Neuronal stem cell (in vitro differentiated cells): ENCODE data around the gene MPIG6B.
A peak's percentile ranks its signal among the peaks of the same experiment; 100 is the strongest.

Experiments used
- DNase-seq: peaks from one replicate; pipeline ENCODE4 v3.0.0-alpha.2; 2013; ENCODE audit warnings: low spot score
- H2AFZ ChIP-seq: one replicate; pipeline ENCODE4 v1.6.1; 2013; ENCODE audit warnings: mild to moderate bottlenecking, low read length, inconsistent platforms
- H2AK5ac ChIP-seq: 2 replicates; pipeline ENCODE4 v1.6.1; 2013; ENCODE audit warnings: low read depth, mild to moderate bottlenecking, inconsistent platforms, low read length, moderate library complexity, mixed read lengths
- H2BK120ac ChIP-seq: 2 replicates; pipeline ENCODE4 v1.6.1; 2013; ENCODE audit warnings: low read depth, mild to moderate bottlenecking, inconsistent platforms, low read length, moderate library complexity, mixed read lengths
- H2BK12ac ChIP-seq: one replicate; pipeline ENCODE4 v1.6.1; 2013; ENCODE audit warnings: low read length, inconsistent platforms
- H2BK15ac ChIP-seq: 2 replicates; pipeline ENCODE4 v1.6.1; 2013; ENCODE audit warnings: mild to moderate bottlenecking, low read length, inconsistent platforms, mixed read lengths
- H2BK5ac ChIP-seq: one replicate; pipeline ENCODE4 v1.6.1; 2013; ENCODE audit warnings: inconsistent platforms, mild to moderate bottlenecking, low read length, moderate library complexity
- H3K14ac ChIP-seq: one replicate; pipeline ENCODE4 v1.6.1; 2013; ENCODE audit warnings: low read length, inconsistent platforms
- H3K18ac ChIP-seq: 2 replicates; pipeline ENCODE4 v1.6.1; 2013; ENCODE audit warnings: low read length, inconsistent platforms
- H3K23ac ChIP-seq: 2 replicates; pipeline ENCODE4 v1.6.1; 2013; ENCODE audit warnings: low read depth, mild to moderate bottlenecking, mixed read lengths, low read length, inconsistent platforms; ENCODE audit not compliant: poor library complexity
- H3K27ac ChIP-seq: replicated peaks from 3 replicates; pipeline ENCODE4 v1.5.1; 2013; ENCODE audit warnings: low read length, inconsistent platforms
- H3K27me3 ChIP-seq, 3 experiments: 2 replicates each; pipeline ENCODE4 v1.6.1; 2013; ENCODE audit warnings: low read length in 3 of 3, mild to moderate bottlenecking in 2 of 3, inconsistent platforms in 1 of 3, low read depth in 1 of 3, mixed read lengths in 1 of 3, moderate library complexity in 1 of 3; ENCODE audit not compliant: control insufficient read depth in 3 of 3, insufficient read depth in 3 of 3
- H3K36me3 ChIP-seq, 2 donors: replicated peaks in 1 of 2; 2 replicates each; pipeline ENCODE4 v1.6.1; 2013; ENCODE audit warnings: low read length in 2 of 2; ENCODE audit not compliant: control insufficient read depth in 2 of 2, insufficient read depth in 2 of 2
- H3K4ac ChIP-seq: 2 replicates; pipeline ENCODE4 v1.6.1; 2013; ENCODE audit warnings: inconsistent platforms, mild to moderate bottlenecking, low read length, moderate library complexity
- H3K4me1 ChIP-seq, 2 donors: 1 replicate in 1 of 2; 2 replicates in 1 of 2; pipeline ENCODE4 v1.6.1; 2013; ENCODE audit warnings: low read length in 2 of 2, low read depth in 1 of 2; ENCODE audit not compliant: control insufficient read depth in 2 of 2, insufficient read depth in 1 of 2
- H3K4me2 ChIP-seq: one replicate; pipeline ENCODE4 v1.6.1; 2013; ENCODE audit warnings: mild to moderate bottlenecking, low read length, inconsistent platforms; ENCODE audit not compliant: insufficient read depth, poor library complexity, severe bottlenecking
- H3K4me3 ChIP-seq, 2 donors: 2 replicates each; pipeline ENCODE4 v1.5.1; 2013; ENCODE audit warnings: low read length in 2 of 2, mild to moderate bottlenecking in 2 of 2, inconsistent platforms in 1 of 2, moderate library complexity in 1 of 2
- H3K79me1 ChIP-seq: one replicate; pipeline ENCODE4 v1.6.1; 2013; ENCODE audit warnings: low read depth, mild to moderate bottlenecking, inconsistent platforms, low read length, moderate library complexity
- H3K9ac ChIP-seq: one replicate; pipeline ENCODE4 v1.6.1; 2013; ENCODE audit warnings: mild to moderate bottlenecking, low read depth, low read length, inconsistent platforms; ENCODE audit not compliant: poor library complexity
- H3K9me3 ChIP-seq, 2 donors: replicated peaks in 1 of 2; 2 replicates each; pipeline versions ENCODE3 to v1.6.1; 2013; ENCODE audit warnings: low read length in 2 of 2, mild to moderate bottlenecking in 2 of 2, inconsistent platforms in 1 of 2, low read depth in 1 of 2, mixed read lengths in 1 of 2, moderate library complexity in 1 of 2; ENCODE audit not compliant: control insufficient read depth in 2 of 2, insufficient read depth in 1 of 2
- H4K8ac ChIP-seq: one replicate; pipeline ENCODE4 v1.6.1; 2013; ENCODE audit warnings: low read depth, mild to moderate bottlenecking, inconsistent platforms, low read length, moderate library complexity
- H4K91ac ChIP-seq: one replicate; pipeline ENCODE4 v1.6.1; 2013; ENCODE audit warnings: low read length, low read depth, mild to moderate bottlenecking, inconsistent platforms; ENCODE audit not compliant: poor library complexity
- WGBS, 2 donors: extraction: QIAGEN DNeasy Blood & Tissue Kit; methylation state at CpG; one replicate each; pipeline ENCODE4 v1.1.7; 2013; ENCODE audit warnings: missing lambda C conversion rate in 2 of 2, mixed read lengths in 1 of 2; ENCODE audit not compliant: insufficient read length in 2 of 2, insufficient replicate concordance in 1 of 2; ENCODE audit errors: extremely low coverage in 2 of 2; 5-methylcytosine and 5-hydroxymethylcytosine counted together

MPIG6B gene

DNA sequence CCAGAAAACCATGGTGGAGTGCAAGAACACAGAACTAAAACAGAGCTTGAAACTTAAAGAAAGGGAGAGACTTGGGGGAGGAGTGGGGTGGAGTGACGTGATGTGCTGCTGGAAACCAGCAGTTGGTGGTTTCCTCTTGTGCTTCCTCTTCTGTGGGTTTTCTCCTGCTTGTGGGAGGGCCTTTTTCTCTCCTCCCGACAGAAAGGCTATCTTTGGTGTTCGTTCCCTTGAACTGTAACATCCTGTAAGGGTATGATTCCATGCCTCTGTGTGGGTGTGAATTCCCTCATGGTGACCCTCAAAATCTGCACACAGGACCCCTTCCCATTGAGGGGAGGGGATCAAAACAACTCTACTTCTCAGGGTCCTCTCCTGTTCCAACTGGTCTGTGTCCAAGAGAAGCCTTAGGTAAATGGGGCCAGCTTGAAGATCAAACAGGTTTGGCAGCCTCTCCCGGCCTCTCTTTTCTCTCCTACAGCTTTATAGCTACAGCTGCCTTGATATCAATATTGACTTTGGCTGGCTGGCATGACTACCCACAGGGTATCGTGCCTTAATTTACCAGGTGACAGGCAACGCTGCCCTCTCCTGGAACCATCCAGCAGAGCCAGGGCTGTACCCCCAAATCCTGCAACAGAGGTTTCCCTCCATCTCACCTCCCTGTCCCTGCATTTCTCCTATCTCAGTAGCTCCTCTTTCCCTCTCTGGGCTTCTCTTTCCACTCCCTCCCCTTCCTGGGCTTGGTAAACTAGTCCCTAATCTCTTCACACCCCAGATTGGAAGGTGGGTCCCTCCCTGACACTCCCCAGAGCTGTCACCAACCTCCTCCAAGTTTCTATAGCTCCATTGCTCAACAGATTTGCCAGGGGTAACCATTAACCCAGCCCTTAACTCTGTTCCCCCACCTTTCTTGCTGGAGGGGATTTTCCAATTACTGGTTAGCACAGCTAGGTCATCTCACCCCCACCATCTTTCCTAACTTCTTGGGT lies 15.1 kb downstream of the MPIG6B start:
- peak; percentile 27 for DNase-seq
- Histone ChIP-seq H3K9ac (no peak overlapping the region), H2AFZ (no peak overlapping the region), H3K9me3 (no peaks in the 10 kb centered on the region), H4K91ac (no peak overlapping the region), H2BK12ac (no peak overlapping the region), H2BK5ac (peak overlapping the region; percentile 69), H3K18ac (peak overlapping the region; percentile 67), H3K14ac (no peak overlapping the region), H2AK5ac (peak overlapping the region; percentile 76), H3K27ac (peak overlapping the region; percentile 88), H3K4me2 (peak overlapping the region; percentile 12), H3K4ac (peak overlapping the region; percentile 43), H3K4me1 (peaks cover 30 to 36% of the 10 kb centered on the region in 2 donors), H3K79me1 (peaks cover 10% of the 10 kb centered on the region), H3K36me3 (peaks cover 17 to 44% of the 10 kb centered on the region in 2 donors), H3K23ac (no peak overlapping the region), H2BK120ac (peak overlapping the region; percentile 63), H4K8ac (peak overlapping the region; percentile 58), H2BK15ac (peak overlapping the region; percentile 70), H3K27me3 (no peaks in the 10 kb centered on the region), H3K4me3 (peak overlapping the region in 1 of 2 donors; percentile 67)
- no CpG with 5 or more reads among the region's 6 CpGs for WGBS, 2 donors

- no CpG with 5 or more reads among the region's 58 CpGs for WGBS, 2 donors
- peak; percentile 99 for DNase-seq
- Histone ChIP-seq H3K4ac (peak within 1 kb of the TSS; percentile 80), H3K9ac (peak within 1 kb of the TSS; percentile 84), H4K91ac (peak within 1 kb of the TSS; percentile 92), H3K9me3 (no peaks in the 10 kb centered on the region), H3K18ac (peak within 1 kb of the TSS; percentile 95), H3K36me3 (peaks cover 7 to 44% of the 10 kb centered on the region in 2 donors), H3K27ac (peak within 1 kb of the TSS; percentile 88), H3K14ac (peak within 1 kb of the TSS; percentile 89), H2AFZ (peak within 1 kb of the TSS; percentile 33), H2BK5ac (peak within 1 kb of the TSS; percentile 94), H3K4me1 (peaks cover 26 to 28% of the 10 kb centered on the region in 2 donors), H2AK5ac (peak within 1 kb of the TSS; percentile 99), H2BK15ac (peak within 1 kb of the TSS; percentile 74), H2BK120ac (peak within 1 kb of the TSS; percentile 47), H3K4me2 (peak within 1 kb of the TSS; percentile 83), H3K27me3 (no peaks in the 10 kb centered on the region), H3K79me1 (peaks cover 3% of the 10 kb centered on the region), H3K23ac (peak within 1 kb of the TSS; percentile 94), H2BK12ac (peak within 1 kb of the TSS; percentile 14), H3K4me3 (peak within 1 kb of the TSS; percentile 71 to 85), H4K8ac (peak within 1 kb of the TSS; percentile 84)
Observed at GRCh38 chr6:31739639-31740396, 16.6 kb downstream of the MPIG6B start, which contains the start of gene MSH5. Gene MSH5, plus strand, starts transcription at chr6:31740005. Its CDS starts 462 bp downstream, at chr6:31740467.

GRCh38 chr6:31740397-31741223 lies 17.4 kb downstream of the MPIG6B start:
- Histone ChIP-seq H3K36me3 (peaks cover 7 to 47% of the 10 kb centered on the region in 2 donors), H3K27me3 (no peaks in the 10 kb centered on the region), H3K4me3 (peak overlapping the region; percentile 71 to 85), H3K23ac (peak overlapping the region; percentile 94), H2AFZ (peak overlapping the region; percentile 33), H3K9me3 (no peaks in the 10 kb centered on the region), H4K8ac (peak overlapping the region; percentile 84), H3K4me2 (peak overlapping the region; percentile 83), H2BK15ac (peak overlapping the region; percentile 74), H2BK5ac (peak overlapping the region; percentile 94), H2AK5ac (peak overlapping the region; percentile 99), H3K27ac (peak overlapping the region; percentile 80), H2BK12ac (peak overlapping the region; percentile 14), H3K14ac (peak overlapping the region; percentile 89), H3K18ac (peak overlapping the region; percentile 95), H3K79me1 (peaks cover 3% of the 10 kb centered on the region), H4K91ac (peak overlapping the region; percentile 92), H3K4me1 (peaks cover 25 to 30% of the 10 kb centered on the region in 2 donors), H3K4ac (peak overlapping the region; percentile 80), H2BK120ac (peak overlapping the region; percentile 47), H3K9ac (peak overlapping the region; percentile 84)
- no CpG with 5 or more reads among the region's 29 CpGs for WGBS, 2 donors
- no peak for DNase-seq
